ENCODE results near the gene ARRDC2.

GRCh38 chr19:17977488-17977887, 30.5 kb upstream of the ARRDC2 start:
- TF ChIP-seq POLR2A (IDR thresholded peaks at IDR 0.05) (no peak), EP300 (IDR thresholded peaks at IDR 0.05) (no peak)
- TF ChIP-seq, protein P1, sequence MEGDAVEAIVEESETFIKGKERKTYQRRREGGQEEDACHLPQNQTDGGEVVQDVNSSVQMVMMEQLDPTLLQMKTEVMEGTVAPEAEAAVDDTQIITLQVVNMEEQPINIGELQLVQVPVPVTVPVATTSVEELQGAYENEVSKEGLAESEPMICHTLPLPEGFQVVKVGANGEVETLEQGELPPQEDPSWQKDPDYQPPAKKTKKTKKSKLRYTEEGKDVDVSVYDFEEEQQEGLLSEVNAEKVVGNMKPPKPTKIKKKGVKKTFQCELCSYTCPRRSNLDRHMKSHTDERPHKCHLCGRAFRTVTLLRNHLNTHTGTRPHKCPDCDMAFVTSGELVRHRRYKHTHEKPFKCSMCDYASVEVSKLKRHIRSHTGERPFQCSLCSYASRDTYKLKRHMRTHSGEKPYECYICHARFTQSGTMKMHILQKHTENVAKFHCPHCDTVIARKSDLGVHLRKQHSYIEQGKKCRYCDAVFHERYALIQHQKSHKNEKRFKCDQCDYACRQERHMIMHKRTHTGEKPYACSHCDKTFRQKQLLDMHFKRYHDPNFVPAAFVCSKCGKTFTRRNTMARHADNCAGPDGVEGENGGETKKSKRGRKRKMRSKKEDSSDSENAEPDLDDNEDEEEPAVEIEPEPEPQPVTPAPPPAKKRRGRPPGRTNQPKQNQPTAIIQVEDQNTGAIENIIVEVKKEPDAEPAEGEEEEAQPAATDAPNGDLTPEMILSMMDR (IDR thresholded peaks at IDR 0.05) = no peak

Measured in tibial nerve (tissue), 4 donors.